GM12865 (cell line): ENCODE results near the gene CTNNBL1.

Experiments
- DNase-seq: peaks from one replicate; pipeline ENCODE4 v3.0.0; 2010; ENCODE audit warnings: low read depth
- H3K4me3 ChIP-seq: 2 replicates; pipeline ENCODE4 v1.5.1; 2011; ENCODE audit warnings: mild to moderate bottlenecking, low read depth, low read length, control low read depth
- CTCF ChIP-seq: IDR thresholded peaks from 2 replicates; pipeline ENCODE4 v1.5.1; 2011; ENCODE audit warnings: low read length, control low read depth, low read depth, inconsistent platforms; ENCODE audit not compliant: insufficient read depth; ENCODE audit errors: missing control alignments

Gene CTNNBL1

GRCh38 chr20:37741055-37741454 is 47.2 kb downstream of the CTNNBL1 start:
- DNase-seq, result no peak
- H3K4me3 ChIP-seq, result no peak overlapping the region
- TF ChIP-seq CTCF, result no peak

GRCh38 chr20:37741570-37741969 is 47.7 kb downstream of the CTNNBL1 start:
- DNase-seq, result no peak
- no peak for TF ChIP-seq CTCF
- H3K4me3 ChIP-seq, result no peak overlapping the region

GRCh38 chr20:37742131-37742530 is 48.3 kb downstream of the CTNNBL1 start:
- no peak for TF ChIP-seq CTCF

GRCh38 chr20:37744347-37744746 is 50.5 kb downstream of the CTNNBL1 start:
- TF ChIP-seq CTCF, result no peak
- DNase-seq, result no peak

More at GRCh38 chr20:37742131-37742530, 48.3 kb downstream of the CTNNBL1 start:
- no peak overlapping the region for H3K4me3 ChIP-seq
- no peak for DNase-seq

GRCh38 chr20:37745553-37745952 is 51.7 kb downstream of the CTNNBL1 start:
- no peak overlapping the region for H3K4me3 ChIP-seq
- no peak for TF ChIP-seq CTCF
- DNase-seq, result no peak

More at GRCh38 chr20:37744347-37744746, 50.5 kb downstream of the CTNNBL1 start:
- no peak overlapping the region for H3K4me3 ChIP-seq

GRCh38 chr20:37748015-37748414 is 54.2 kb downstream of the CTNNBL1 start:
- TF ChIP-seq CTCF, result no peak
- H3K4me3 ChIP-seq, result no peak overlapping the region
- DNase-seq, result no peak

- DNase-seq, result no peak
- H3K4me3 ChIP-seq, result no peak overlapping the region
- TF ChIP-seq CTCF, result no peak
Observed at GRCh38 chr20:37749218-37749617, 55.4 kb downstream of the CTNNBL1 start.
